ENCODE measurements around the gene FOXJ1.

FOXJ1 gene

GRCh38 chr17:76159157-76159556, 18.1 kb upstream of the FOXJ1 start:
- no peak for DNase-seq

GRCh38 chr17:76157759-76158158, 16.7 kb upstream of the FOXJ1 start:
- no peak for DNase-seq

GRCh38 chr17:76156662-76156991, 15.6 kb upstream of the FOXJ1 start:
- DNase-seq = no peak

GRCh38 chr17:76155988-76156661, 15.1 kb upstream of the FOXJ1 start:
- no peak for DNase-seq

GRCh38 chr17:76154936-76155845, 14.1 kb upstream of the FOXJ1 start:
- DNase-seq = no peak

- no peak for DNase-seq
Measured at GRCh38 chr17:76154292-76154691, 13.2 kb upstream of the FOXJ1 start.

GRCh38 chr17:76153640-76154039, 12.6 kb upstream of the FOXJ1 start:
- no peak for DNase-seq

- DNase-seq = no peak
Measured at GRCh38 chr17:76153202-76153601, 12.2 kb upstream of the FOXJ1 start.

- DNase-seq = no peak
Measured at GRCh38 chr17:76152591-76152990, 11.5 kb upstream of the FOXJ1 start.

- no peak for DNase-seq
Measured at GRCh38 chr17:76151896-76152454, 10.9 kb upstream of the FOXJ1 start.

- no peak for DNase-seq
Measured at GRCh38 chr17:76150712-76151622, 9.9 kb upstream of the FOXJ1 start.

- DNase-seq = no peak
Measured at GRCh38 chr17:76149214-76149613, 8.2 kb upstream of the FOXJ1 start.

- DNase-seq = no peak
Measured at GRCh38 chr17:76148015-76148326, 6.9 kb upstream of the FOXJ1 start.

GRCh38 chr17:76147211-76148014, 6.4 kb upstream of the FOXJ1 start:
- DNase-seq = no peak

- no peak for DNase-seq
Measured at GRCh38 chr17:76146053-76146851, 5.2 kb upstream of the FOXJ1 start.

- DNase-seq = peak; percentile 46
Measured at GRCh38 chr17:76145231-76146052, 4.4 kb upstream of the FOXJ1 start.

GRCh38 chr17:76142585-76143041, 1.6 kb upstream of the FOXJ1 start:
- DNase-seq = no peak

- no peak for DNase-seq
Measured at GRCh38 chr17:76142039-76142584, 1.1 kb upstream of the FOXJ1 start.

- DNase-seq = no peak
Measured at GRCh38 chr17:76140661-76141211, 309 bp downstream of the FOXJ1 start.
